Naive B cell (primary cell): Measurements from ENCODE around the gene LRRK1. TPM values are rescaled to one million over a fixed set of nuclear protein-coding genes. Genes with fewer than 3 reads are reported as not detected.
"Not testable (repeated sequence)": the region's sequence is repeated elsewhere in the genome, so short reads cannot be mapped to it uniquely, and the experiment has no call there.

Experiments
- ATAC-seq, 2 donors: fragments of 150-1000 bp; cut with Tn5 transposase; 2 replicates each; pipeline ENCODE4 v1.10.0; 2021; ENCODE audit warnings: low read depth in 2 of 2, mild to moderate bottlenecking in 2 of 2, moderate library complexity in 2 of 2
- DNase-seq: peaks from one replicate; pipeline ENCODE4 v3.0.0; 2022
- H3K27ac Mint-ChIP-seq, 6 donors: one replicate each; pipeline ENCODE4 v1.8.0; 2020 to 2022; ENCODE audit warnings: mild to moderate bottlenecking in 6 of 6, mixed read lengths in 6 of 6, moderate library complexity in 5 of 6, inconsistent platforms in 2 of 6
- H3K27me3 Mint-ChIP-seq, 3 donors: one replicate each; pipeline ENCODE4 v1.8.0; 2021 to 2022; ENCODE audit warnings: mixed read lengths in 3 of 3, mild to moderate bottlenecking in 1 of 3
- H3K36me3 Mint-ChIP-seq, 2 donors: one replicate each; pipeline ENCODE4 v1.8.0; 2020 to 2022; ENCODE audit warnings: mixed read lengths in 2 of 2, inconsistent platforms in 1 of 2, mild to moderate bottlenecking in 1 of 2
- H3K4me1 Mint-ChIP-seq, 3 donors: one replicate each; pipeline ENCODE4 v1.8.0; 2020 to 2022; ENCODE audit warnings: mixed read lengths in 3 of 3, inconsistent platforms in 1 of 3, mild to moderate bottlenecking in 1 of 3, moderate library complexity in 1 of 3
- H3K4me3 Mint-ChIP-seq, 8 donors: one replicate each; pipeline ENCODE4 v1.8.0; 2020 to 2022; ENCODE audit warnings: mild to moderate bottlenecking in 8 of 8, mixed read lengths in 8 of 8, moderate library complexity in 8 of 8, inconsistent platforms in 2 of 8
- H3K9me3 Mint-ChIP-seq, 7 donors: one replicate each; pipeline ENCODE4 v1.8.0; 2020 to 2022; ENCODE audit warnings: mixed read lengths in 7 of 7, mild to moderate bottlenecking in 5 of 7, inconsistent platforms in 2 of 7, moderate library complexity in 1 of 7
- polyA plus RNA-seq, 6 donors: library from polyadenylated mRNA; unstranded; fragments of 300-500 nt; fragmentation: Illumina TruSeq; gene quantifications; one replicate each; pipeline ENCODE4 v1.2.3, GENCODE V29; 2021; ENCODE audit warnings: low read depth in 6 of 6

Gene LRRK1
- polyA plus RNA-seq, 6 donors from 2014 or later: 3.4 to 10.3 (median 6.0) TPM

- Mint-ChIP-seq H3K9me3 (no peaks in the 10 kb centered on the region), H3K27me3 (no peaks in the 10 kb centered on the region), H3K27ac (no peak overlapping the region), H3K4me3 (no peak overlapping the region), H3K4me1 (peaks cover 0 to 4% (median 3%) of the 10 kb centered on the region in 3 donors), H3K36me3 (peaks cover 0 to 17% of the 10 kb centered on the region in 2 donors)
- DNase-seq (no peak), ATAC-seq (no peak)
These were observed 147.6 kb downstream of the LRRK1 start for GRCh38 chr15:101066501-101067408.

GRCh38 chr15:101067660-101068522 is 148.7 kb downstream of the LRRK1 start:
- DNase-seq (no peak), ATAC-seq (no peak)
- peak overlapping the region in 1 of 6 donors; percentile 12 for H3K27ac Mint-ChIP-seq
- H3K27me3 Mint-ChIP-seq: no peaks in the 10 kb centered on the region
- H3K9me3 Mint-ChIP-seq: no peaks in the 10 kb centered on the region
- no peak overlapping the region for H3K4me3 Mint-ChIP-seq
- H3K36me3 Mint-ChIP-seq: peaks cover 0 to 22% of the 10 kb centered on the region in 2 donors
- peaks cover 0 to 4% (median 3%) of the 10 kb centered on the region in 3 donors for H3K4me1 Mint-ChIP-seq

GRCh38 chr15:101068523-101068960 is 149.4 kb downstream of the LRRK1 start:
- Mint-ChIP-seq H3K9me3 (no peaks in the 10 kb centered on the region), H3K36me3 (peaks cover 0 to 20% of the 10 kb centered on the region in 2 donors), H3K4me1 (peaks cover 0 to 4% (median 3%) of the 10 kb centered on the region in 3 donors), H3K4me3 (no peak overlapping the region), H3K27me3 (no peaks in the 10 kb centered on the region), H3K27ac (no peak overlapping the region)
- ATAC-seq: no peak
- no peak for DNase-seq

- no peaks in the 10 kb centered on the region for H3K9me3 Mint-ChIP-seq
- no peak for ATAC-seq
These were observed 149.9 kb downstream of the LRRK1 start for GRCh38 chr15:101068961-101069653.

GRCh38 chr15:101069654-101069973 is 150.5 kb downstream of the LRRK1 start:
- no peaks in the 10 kb centered on the region for H3K4me1 Mint-ChIP-seq
- no peaks in the 10 kb centered on the region for H3K27me3 Mint-ChIP-seq
- no peak for DNase-seq
- H3K9me3 Mint-ChIP-seq: no peaks in the 10 kb centered on the region
- H3K27ac Mint-ChIP-seq: no peak overlapping the region
- H3K4me3 Mint-ChIP-seq: no peak overlapping the region
- peaks cover 0 to 19% of the 10 kb centered on the region in 2 donors for H3K36me3 Mint-ChIP-seq
- no peak for ATAC-seq

More at GRCh38 chr15:101068961-101069653, 149.9 kb downstream of the LRRK1 start:
- Mint-ChIP-seq H3K4me1 (peaks cover 0 to 4% (median 3%) of the 10 kb centered on the region in 3 donors), H3K27me3 (no peaks in the 10 kb centered on the region), H3K36me3 (peaks cover 0 to 19% of the 10 kb centered on the region in 2 donors), H3K27ac (no peak overlapping the region), H3K4me3 (no peak overlapping the region)
- no peak for DNase-seq

GRCh38 chr15:101070024-101070423 is 150.9 kb downstream of the LRRK1 start:
- peak overlapping the region in 1 of 6 donors; percentile 90 for H3K27ac Mint-ChIP-seq
- no peaks in the 10 kb centered on the region for H3K4me1 Mint-ChIP-seq
- DNase-seq (no peak), ATAC-seq (no peak)
- no peaks in the 10 kb centered on the region for H3K27me3 Mint-ChIP-seq
- H3K4me3 Mint-ChIP-seq: no peak overlapping the region
- H3K36me3 Mint-ChIP-seq: peaks cover 0 to 19% of the 10 kb centered on the region in 2 donors
- H3K9me3 Mint-ChIP-seq: no peaks in the 10 kb centered on the region

GRCh38 chr15:101070502-101071273 is 151.5 kb downstream of the LRRK1 start:
- no peak for ATAC-seq
- DNase-seq: no peak
- Mint-ChIP-seq H3K27ac (peak overlapping the region in 2 of 6 donors; percentile 44 to 90), H3K27me3 (no peaks in the 10 kb centered on the region), H3K4me1 (no peaks in the 10 kb centered on the region), H3K4me3 (peak overlapping the region in 1 of 8 donors; percentile 62), H3K36me3 (peaks cover 0 to 21% of the 10 kb centered on the region in 2 donors), H3K9me3 (no peaks in the 10 kb centered on the region)

GRCh38 chr15:101071651-101072050 is 152.5 kb downstream of the LRRK1 start:
- Mint-ChIP-seq H3K36me3 (peaks cover 0 to 23% of the 10 kb centered on the region in 2 donors), H3K4me1 (no peaks in the 10 kb centered on the region), H3K9me3 (no peaks in the 10 kb centered on the region), H3K27me3 (no peaks in the 10 kb centered on the region), H3K4me3 (no peak overlapping the region), H3K27ac (peak overlapping the region in 3 of 6 donors; percentile 42 to 70 (median 69))
- ATAC-seq (no peak), DNase-seq (no peak)

- not testable (repeated sequence) for DNase-seq, H3K27ac Mint-ChIP-seq, H3K9me3 Mint-ChIP-seq, ATAC-seq, H3K4me3 Mint-ChIP-seq, H3K27me3 Mint-ChIP-seq, H3K4me1 Mint-ChIP-seq
- H3K36me3 Mint-ChIP-seq: peaks cover 0 to 23% of the 10 kb centered on the region in 2 donors
These were observed 153.1 kb downstream of the LRRK1 start for GRCh38 chr15:101072235-101072634.

- not testable (repeated sequence) for DNase-seq, H3K4me3 Mint-ChIP-seq, H3K27me3 Mint-ChIP-seq, H3K36me3 Mint-ChIP-seq, H3K4me1 Mint-ChIP-seq, H3K9me3 Mint-ChIP-seq, ATAC-seq
- H3K27ac Mint-ChIP-seq: peak overlapping the region in 1 of 6 donors; percentile 49
These were observed 158.9 kb downstream of the LRRK1 start for GRCh38 chr15:101077806-101078668.

- Mint-ChIP-seq H3K27me3 (no peaks in the 10 kb centered on the region), H3K9me3 (no peaks in the 10 kb centered on the region), H3K4me1 (no peaks in the 10 kb centered on the region), H3K27ac (no peak overlapping the region), H3K36me3 (peaks cover 0 to 5% of the 10 kb centered on the region in 2 donors), H3K4me3 (no peak overlapping the region)
- ATAC-seq (no peak), DNase-seq (no peak)
These were observed 159.6 kb downstream of the LRRK1 start for GRCh38 chr15:101078669-101079323.
